ENCODE results near the gene RAB17. TPM values are rescaled to one million over a fixed set of nuclear protein-coding genes. Genes with fewer than 3 reads are reported as not detected.
A peak's percentile ranks its signal among the peaks of the same experiment; 100 is the strongest.

Gene RAB17
- total and polyA plus RNA-seq, 2 of the 8 experiments (the other 6 are each of a cell fraction or from before 2014, with no cell fraction given), result 42.6 to 83.4 TPM

- Histone ChIP-seq H2BK20ac (ENCODE audit: low read length) (no peak overlapping the region), H3K79me2 (ENCODE audit: control insufficient read depth in 1 of 2, insufficient read depth in 2 of 2, low read length in 2 of 2) (no peaks in the 10 kb centered on the region), H3K4me3 (ENCODE audit: extremely low read depth in 1 of 4, insufficient read depth in 2 of 4, low read depth in 3 of 4, low read length in 4 of 4) (no peak overlapping the region), H4K8ac (ENCODE audit: extremely low read depth, insufficient read depth, low read length) (no peak overlapping the region), H3K56ac (replicated peaks; ENCODE audit: insufficient read length, low read depth, low read length) (no peak overlapping the region), H4K20me1 (replicated peaks in 1 of 2; ENCODE audit: control insufficient read depth in 1 of 2, insufficient read depth in 2 of 2, low read length in 2 of 2) (peaks cover 0 to 11% of the 10 kb centered on the region in 2 experiments), H3K23ac (ENCODE audit: insufficient read length) (no peak overlapping the region), H3K4me1 (replicated peaks in 1 of 4; ENCODE audit: control insufficient read depth in 3 of 4, insufficient read depth in 4 of 4, low read length in 3 of 4) (peaks cover 0 to 8% (median 2%) of the 10 kb centered on the region in 4 experiments; a peak in 4 of 7 replicates), H3K27me3 (replicated peaks in 1 of 4; ENCODE audit: control insufficient read depth in 3 of 4, extremely low read depth in 1 of 4, insufficient read depth in 3 of 4, low read length in 3 of 4) (no peaks in the 10 kb centered on the region), H3K79me1 (ENCODE audit: low read depth, low read length) (no peaks in the 10 kb centered on the region), H3K4ac (replicated peaks; ENCODE audit: insufficient read length, low read depth, low read length) (no peak overlapping the region), H2BK5ac (ENCODE audit: low read depth, low read length) (no peak overlapping the region; the same call in 1 of the 2 replicates), H2BK12ac (ENCODE audit: low read depth, low read length) (no peak overlapping the region), H3K4me2 (ENCODE audit: insufficient read depth in 1 of 2, low read depth in 2 of 2, low read length in 2 of 2) (no peak overlapping the region), H4K5ac (ENCODE audit: insufficient read length, low read depth, low read length) (no peak overlapping the region), H3K14ac (ENCODE audit: insufficient read length) (no peak overlapping the region), H3K27ac (ENCODE audit: low read depth, low read length) (no peak overlapping the region), H4K91ac (replicated peaks; ENCODE audit: insufficient read length, low read length) (no peak overlapping the region), H3K23me2 (ENCODE audit: low read depth, low read length) (peaks cover 11% of the 10 kb centered on the region; the same call in 1 of the 2 replicates), H2AK5ac (ENCODE audit: low read depth, low read length) (0 out of 2 replicates have a peak overlapping the region, but pooled peaks have one; percentile 43), H2BK15ac (ENCODE audit: low read length) (peak overlapping the region; percentile 54; the same call in 1 of the 2 replicates), H2BK120ac (replicated peaks; ENCODE audit: low read depth, low read length) (no peak overlapping the region), H3K9me3 (ENCODE audit: insufficient read depth in 2 of 2, low read depth in 1 of 2, low read length in 1 of 2) (no peaks in the 10 kb centered on the region), H3K36me3 (ENCODE audit: control insufficient read depth in 2 of 4, insufficient read depth in 4 of 4, low read length in 3 of 4) (no peaks in the 10 kb centered on the region), H2AFZ (ENCODE audit: low read length) (no peak overlapping the region), H3K18ac (ENCODE audit: extremely low read depth, low read length) (no peak overlapping the region), H3K9ac (replicated peaks in 1 of 4; ENCODE audit: extremely low read depth in 1 of 4, low read depth in 3 of 4, low read length in 3 of 4) (no peak overlapping the region)
- no peak for FAIRE-seq
- TF ChIP-seq KDM4A (IDR thresholded peaks at IDR 0.05; ENCODE audit: low read depth, low read length, severe bottlenecking) (no peak), RAD21 (IDR thresholded peaks at IDR 0.05 in 1 of 2, conservative IDR thresholded peaks at IDR 0.05 in 1 of 2; ENCODE audit: low read depth in 2 of 2, low read length in 2 of 2) (no peak), CHD2 (IDR thresholded peaks at IDR 0.05; ENCODE audit: low read length) (no peak), POU5F1 (IDR thresholded peaks at IDR 0.05; ENCODE audit: low read depth, low read length) (no peak), JUN (IDR thresholded peaks at IDR 0.05; ENCODE audit: low read depth, low read length) (no peak), HDAC6 (IDR thresholded peaks at IDR 0.05; ENCODE audit: low read depth, low read length) (no peak), SIX5 (IDR thresholded peaks at IDR 0.05; ENCODE audit: low read depth, low read length) (no peak), BCL11A (IDR thresholded peaks at IDR 0.05; ENCODE audit: low read depth in 2 of 2, low read length in 2 of 2) (no peak), SRF (IDR thresholded peaks at IDR 0.05; ENCODE audit: low read depth, low read length) (no peak), TAF1 (IDR thresholded peaks at IDR 0.05; ENCODE audit: low read depth, low read length) (no peak), SP1 (IDR thresholded peaks at IDR 0.05; ENCODE audit: low read depth, low read length) (no peak)
- WGBS, 2 experiments (ENCODE audit: extremely low coverage in 1 of 2, insufficient coverage in 1 of 2, insufficient read length in 1 of 2, insufficient replicate concordance in 2 of 2, low coverage in 1 of 2, low lambda C conversion rate in 2 of 2, missing lambda C conversion rate in 1 of 2), result 90% methylated on average over 16 of the region's 16 CpGs; no CpG with 5 or more reads in 1 of the 2 experiments
- CTCF ChIA-PET (ENCODE audit: partially characterized antibody), result interaction anchor here (0.8 to 1.5 kb wide), 7 partner anchors 17 to 146 kb away, joined by 3 to 10 read pairs (median 3); no protein-coding TSS in a partner anchor
- no peak for DNase-seq (ENCODE audit: low read depth in 1 of 2, low spot score in 2 of 2)
- POLR2A ChIA-PET (ENCODE audit: partially characterized antibody), result interaction anchor here (0.8 to 1.7 kb wide), 4 partner anchors 12 to 38 kb away, joined by 3 to 5 read pairs (median 3); no protein-coding TSS in a partner anchor
Measured at GRCh38 chr2:237567276-237568029, 23.1 kb downstream of the RAB17 start.

Data from H1 (cell line).